NCI-H187 (cell line): Measurements from ENCODE around the gene SPATA6.
"Not testable (repeated sequence)": the region's sequence is repeated elsewhere in the genome, so short reads cannot be mapped to it uniquely, and the experiment has no call there.

Source experiments
- DNase-seq, 2 experiments: peaks; one replicate each; lab custom pipeline; 2025; lab: John Stamatoyannopoulos, UW

The SPATA6 gene

DNA sequence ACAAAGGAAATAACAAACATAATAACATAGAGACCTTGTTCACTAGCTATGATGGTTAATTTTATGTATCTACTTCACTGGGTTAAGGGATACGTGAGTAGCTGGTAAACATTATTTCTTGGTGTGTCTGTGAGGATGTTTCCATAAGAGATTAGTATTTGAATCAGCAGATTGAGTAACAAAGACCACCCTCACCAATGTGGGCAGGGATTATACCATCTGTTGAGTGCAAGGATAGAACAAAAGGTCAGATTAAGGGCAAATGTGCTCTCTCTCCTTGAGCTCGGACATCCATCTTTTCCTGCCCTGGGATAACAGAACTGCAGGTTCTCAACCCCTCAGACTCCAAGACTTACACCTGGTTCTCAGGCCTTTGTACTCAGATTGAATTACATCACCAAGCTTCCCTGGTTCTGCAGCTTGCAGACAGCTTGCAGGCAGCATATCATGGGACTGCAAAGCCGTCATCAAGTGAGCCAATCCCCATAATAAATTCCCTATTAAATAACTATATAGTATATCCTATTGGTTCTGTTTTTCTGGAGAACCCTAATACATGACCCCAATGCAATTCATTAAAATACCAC is 9.2 kb downstream of the SPATA6 start:
- no peak for DNase-seq

DNA sequence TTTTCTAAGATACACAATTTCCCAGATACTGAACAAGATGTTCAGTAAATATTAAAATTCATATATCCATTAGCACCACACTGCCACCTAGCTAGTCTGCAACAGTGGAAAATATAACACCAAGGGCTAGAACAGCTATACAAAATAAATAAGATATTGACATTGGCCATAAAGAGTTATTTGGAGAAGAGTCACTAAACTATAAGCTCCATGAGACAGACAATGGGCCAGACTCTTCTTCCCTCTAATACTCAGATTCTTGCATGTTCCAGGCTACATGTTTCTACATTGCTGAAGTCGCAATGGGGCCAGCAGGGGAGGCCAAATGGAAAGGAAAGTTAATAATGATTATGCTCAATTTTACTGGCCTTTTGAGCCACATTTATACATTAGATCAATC is 21.5 kb downstream of the SPATA6 start:
- DNase-seq: no peak

DNA sequence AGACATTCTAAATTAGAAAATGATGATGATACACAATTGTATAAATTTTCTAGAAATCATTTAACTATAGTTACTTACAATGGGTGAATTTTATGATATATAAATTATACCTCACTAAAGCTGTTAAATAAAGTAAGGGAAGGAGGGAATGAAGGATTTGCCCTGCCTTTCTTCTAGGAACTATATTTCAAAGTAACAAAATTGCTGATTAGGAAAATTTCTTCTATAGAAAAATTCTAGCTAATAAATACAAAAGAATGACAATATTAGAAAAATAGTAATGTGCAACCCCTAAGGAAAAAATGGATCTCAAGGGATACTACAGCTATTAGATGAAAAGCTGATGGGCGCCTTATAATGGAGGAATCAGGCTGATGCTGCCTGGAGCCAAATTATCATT is 23.1 kb downstream of the SPATA6 start:
- no peak for DNase-seq

- not testable (repeated sequence) for DNase-seq
These were observed 27.8 kb downstream of the SPATA6 start for GRCh38 chr1:48444186-48444585.

DNA sequence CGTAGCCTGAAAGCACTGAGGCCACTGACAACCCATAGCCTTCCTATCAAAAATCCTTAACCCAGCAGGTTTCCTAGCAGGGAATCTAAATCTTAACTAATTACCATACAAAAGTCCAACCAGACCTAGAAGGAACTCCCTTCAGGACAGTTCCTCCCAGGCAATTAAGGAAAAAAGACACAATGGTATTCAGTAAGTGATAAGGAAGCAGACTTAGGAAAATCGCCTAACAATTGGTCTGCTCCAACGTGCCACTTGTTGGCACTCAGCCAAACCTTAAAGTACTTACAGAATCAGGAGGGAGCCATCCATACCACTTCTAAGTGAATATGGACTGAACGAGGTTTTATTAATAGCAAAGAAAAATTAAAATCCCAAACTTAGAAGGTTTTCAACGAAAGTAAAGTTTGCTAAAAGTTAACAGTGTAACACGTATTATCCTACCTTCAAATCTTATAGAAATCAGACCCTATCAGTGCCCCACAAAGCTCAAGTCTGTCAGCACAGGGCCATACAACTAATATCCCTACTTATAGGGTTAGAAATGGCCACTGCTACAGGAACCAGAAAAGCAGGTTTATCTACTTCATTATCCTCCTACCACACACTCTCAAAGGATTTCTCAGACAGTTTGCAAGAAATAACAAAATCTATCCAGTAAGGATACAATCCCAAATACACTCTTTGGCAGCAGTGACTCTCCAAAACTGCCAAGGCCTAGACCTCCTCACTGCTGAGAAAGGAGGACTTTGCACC is 29.0 kb downstream of the SPATA6 start:
- peak in 1 of 2 experiments; percentile 6 for DNase-seq

- DNase-seq: not testable (repeated sequence)
These were observed 31.2 kb downstream of the SPATA6 start for GRCh38 chr1:48440786-48441185.

DNA sequence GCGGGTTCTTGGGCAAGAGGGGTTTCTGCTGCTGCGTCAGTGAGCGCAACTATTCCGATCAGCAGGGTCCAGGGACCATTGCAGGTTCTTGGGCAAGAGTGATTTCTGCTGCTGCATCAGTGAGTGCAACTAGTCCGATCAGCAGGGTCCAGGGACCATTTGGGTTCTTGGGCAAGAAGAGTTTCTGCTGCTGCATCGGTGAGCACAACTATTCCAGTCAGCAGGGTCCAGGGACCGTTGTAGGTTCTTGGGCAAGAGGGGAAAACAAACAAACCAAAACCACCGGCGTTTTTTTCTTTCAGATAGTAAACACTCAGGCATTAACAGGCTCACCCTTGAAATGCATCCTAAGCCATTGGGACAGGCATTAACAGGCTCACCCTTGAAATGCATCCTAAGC is 32.6 kb downstream of the SPATA6 start:
- no peak for DNase-seq

- not testable (repeated sequence) for DNase-seq
These were observed 34.6 kb downstream of the SPATA6 start for GRCh38 chr1:48437379-48437778.

DNA sequence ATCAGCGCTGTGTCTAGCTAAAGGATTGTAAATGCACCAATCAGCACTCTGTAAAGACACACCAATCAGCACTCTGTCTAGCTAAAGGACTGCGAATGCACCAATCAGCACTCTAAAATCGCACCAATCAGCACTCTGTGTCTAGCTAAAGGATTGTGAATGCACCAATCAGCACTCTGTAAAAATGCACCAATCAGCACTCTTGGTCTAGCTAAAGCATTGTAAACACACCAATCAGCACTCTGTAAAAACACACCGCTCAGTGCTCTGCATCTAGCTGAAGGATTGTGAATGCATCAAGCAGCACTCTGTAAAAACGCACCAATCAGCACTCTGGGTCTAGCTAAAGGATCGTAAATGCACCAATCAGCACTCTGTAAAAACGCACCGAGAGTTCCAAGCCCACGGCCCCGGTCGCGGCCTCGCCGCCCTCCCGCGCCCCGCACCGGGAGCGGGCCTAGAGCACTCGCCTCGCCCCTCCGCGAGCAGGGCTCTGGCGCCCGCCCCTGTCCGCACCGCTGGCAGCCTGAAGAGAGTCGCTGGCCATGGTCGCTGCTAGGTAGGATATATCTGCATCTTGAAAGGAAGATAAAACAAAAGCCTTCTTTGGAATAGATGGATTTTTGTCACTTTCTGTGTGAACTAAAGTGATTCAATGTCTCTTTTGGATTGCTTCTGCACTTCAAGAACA is 36.5 kb downstream of the SPATA6 start:
- DNase-seq: not testable (repeated sequence)

DNA sequence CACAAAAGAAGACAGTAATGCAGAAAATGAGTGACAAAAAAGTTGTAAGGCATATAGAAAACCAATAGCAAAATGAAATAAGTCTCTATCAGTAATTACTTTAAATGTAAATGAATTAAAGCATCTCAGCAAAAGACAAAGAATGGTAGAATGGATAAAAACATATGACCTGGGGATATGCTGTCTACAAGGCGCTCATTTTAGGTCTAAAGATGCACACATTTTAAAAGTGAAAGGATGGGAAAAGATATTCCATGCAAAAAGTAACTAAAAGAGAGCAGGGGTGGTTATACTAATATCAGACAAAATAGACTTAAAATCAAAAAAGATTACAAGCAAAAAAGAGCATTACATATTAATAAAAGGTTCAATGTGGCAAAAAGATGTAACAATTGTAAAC is 41.2 kb downstream of the SPATA6 start:
- no peak for DNase-seq

DNA sequence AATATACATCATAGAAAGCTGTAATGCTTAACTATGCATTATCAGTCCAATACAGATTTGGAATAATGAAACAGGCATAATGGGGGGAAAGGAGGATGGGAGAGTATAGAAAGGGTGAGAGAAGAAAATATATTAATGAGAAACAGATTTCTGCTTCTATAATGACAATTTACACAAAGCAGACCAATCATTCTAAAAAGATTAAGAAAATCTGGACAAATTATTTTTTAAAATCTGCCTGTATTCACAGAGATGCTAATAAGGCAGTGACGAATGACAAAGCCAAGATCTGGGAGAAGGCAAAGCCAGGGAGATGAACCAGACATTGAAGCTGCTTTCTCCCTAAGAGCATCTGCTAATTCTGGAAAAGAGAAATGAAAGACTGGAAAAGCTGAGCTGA is 50.0 kb downstream of the SPATA6 start:
- DNase-seq: no peak

GRCh38 chr1:48418742-48419141 is 53.3 kb downstream of the SPATA6 start:
- DNase-seq: no peak

- DNase-seq: no peak
These were observed 57.0 kb downstream of the SPATA6 start for GRCh38 chr1:48415050-48415449.

- no peak for DNase-seq
These were observed 57.7 kb downstream of the SPATA6 start for GRCh38 chr1:48414264-48414663.

- no peak for DNase-seq
These were observed 66.1 kb downstream of the SPATA6 start for GRCh38 chr1:48405940-48406339.

- no peak for DNase-seq
These were observed 66.6 kb downstream of the SPATA6 start for GRCh38 chr1:48405400-48405799.

GRCh38 chr1:48402599-48402998 is 69.4 kb downstream of the SPATA6 start:
- no peak for DNase-seq

- DNase-seq: no peak
These were observed 75.8 kb downstream of the SPATA6 start for GRCh38 chr1:48396208-48396607.

- DNase-seq: no peak
These were observed 80.1 kb downstream of the SPATA6 start for GRCh38 chr1:48391926-48392325.

GRCh38 chr1:48387409-48387808 is 84.6 kb downstream of the SPATA6 start:
- DNase-seq: no peak

DNA sequence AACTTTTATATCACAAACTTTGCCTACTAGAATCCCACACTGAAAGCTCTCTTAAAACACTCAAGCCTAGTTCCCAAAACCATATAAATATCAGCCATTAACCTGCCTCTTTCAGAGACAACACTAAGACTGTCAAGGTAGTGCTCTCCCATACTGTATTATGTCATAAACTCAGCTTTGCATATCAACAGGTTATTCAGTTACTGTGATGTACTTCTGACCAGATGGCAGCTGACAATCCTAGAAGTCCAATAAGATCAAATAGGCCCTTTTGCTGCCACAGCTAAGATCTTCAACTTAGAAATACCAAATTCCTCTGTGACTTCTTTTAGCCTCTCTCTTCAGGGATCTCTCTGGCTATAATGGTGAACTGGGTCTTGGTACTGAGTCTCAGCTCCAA is 97.2 kb downstream of the SPATA6 start:
- DNase-seq: no peak

- DNase-seq: no peak
These were observed 100.4 kb downstream of the SPATA6 start for GRCh38 chr1:48371598-48371997.

- no peak for DNase-seq
These were observed 109.1 kb downstream of the SPATA6 start for GRCh38 chr1:48362901-48363300.
